ENCODE results near the gene DOCK8.

The DOCK8 gene

DNA sequence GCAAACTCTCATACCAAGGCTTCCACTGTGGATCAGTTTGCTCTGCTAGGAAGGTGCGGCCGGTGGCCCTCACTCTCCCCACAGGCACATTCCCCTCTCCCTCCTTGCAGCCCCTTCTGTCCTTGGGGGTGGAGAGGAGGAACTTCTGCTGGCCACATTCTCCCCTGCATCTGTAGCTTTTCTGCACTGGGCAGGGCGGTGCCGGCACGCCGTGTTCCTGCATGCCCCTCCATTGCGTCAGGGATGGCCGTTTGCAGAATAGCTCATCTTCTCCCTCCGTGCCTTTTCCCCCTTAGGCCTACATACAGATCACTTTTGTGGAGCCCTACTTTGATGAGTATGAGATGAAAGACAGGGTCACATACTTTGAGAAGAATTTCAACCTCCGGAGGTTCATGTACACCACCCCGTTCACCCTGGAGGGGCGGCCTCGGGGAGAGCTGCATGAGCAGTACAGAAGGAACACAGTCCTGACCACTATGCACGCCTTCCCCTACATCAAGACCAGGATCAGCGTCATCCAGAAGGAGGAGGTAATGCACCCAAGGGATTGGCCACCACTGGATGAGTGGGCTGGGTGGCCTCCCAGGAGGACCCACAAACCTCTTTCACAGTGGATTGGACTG, 231.5 kb downstream of the DOCK8 start:
- Histone ChIP-seq H3K27ac (ENCODE audit: low read depth, low read length) (no peak overlapping the region), H3K9ac (ENCODE audit: low read length in 5 of 5) (no peak overlapping the region), H3K9me3 (ENCODE audit: control insufficient read depth in 5 of 5, low read length in 5 of 5) (no peaks in the 10 kb centered on the region), H3K4me1 (ENCODE audit: control insufficient read depth in 5 of 5, insufficient read depth in 5 of 5, low read length in 5 of 5) (peaks cover 3 to 26% (median 8%) of the 10 kb centered on the region in 5 donors), H3K27me3 (ENCODE audit: control insufficient read depth in 5 of 5, insufficient read depth in 4 of 5, low read length in 5 of 5) (no peaks in the 10 kb centered on the region), H3K4me3 (ENCODE audit: low read depth in 1 of 5, low read length in 5 of 5) (no peak overlapping the region), H3K36me3 (ENCODE audit: control insufficient read depth in 5 of 5, insufficient read depth in 5 of 5, low read length in 5 of 5) (peaks cover 21 to 61% (median 26%) of the 10 kb centered on the region in 5 donors)

DNA sequence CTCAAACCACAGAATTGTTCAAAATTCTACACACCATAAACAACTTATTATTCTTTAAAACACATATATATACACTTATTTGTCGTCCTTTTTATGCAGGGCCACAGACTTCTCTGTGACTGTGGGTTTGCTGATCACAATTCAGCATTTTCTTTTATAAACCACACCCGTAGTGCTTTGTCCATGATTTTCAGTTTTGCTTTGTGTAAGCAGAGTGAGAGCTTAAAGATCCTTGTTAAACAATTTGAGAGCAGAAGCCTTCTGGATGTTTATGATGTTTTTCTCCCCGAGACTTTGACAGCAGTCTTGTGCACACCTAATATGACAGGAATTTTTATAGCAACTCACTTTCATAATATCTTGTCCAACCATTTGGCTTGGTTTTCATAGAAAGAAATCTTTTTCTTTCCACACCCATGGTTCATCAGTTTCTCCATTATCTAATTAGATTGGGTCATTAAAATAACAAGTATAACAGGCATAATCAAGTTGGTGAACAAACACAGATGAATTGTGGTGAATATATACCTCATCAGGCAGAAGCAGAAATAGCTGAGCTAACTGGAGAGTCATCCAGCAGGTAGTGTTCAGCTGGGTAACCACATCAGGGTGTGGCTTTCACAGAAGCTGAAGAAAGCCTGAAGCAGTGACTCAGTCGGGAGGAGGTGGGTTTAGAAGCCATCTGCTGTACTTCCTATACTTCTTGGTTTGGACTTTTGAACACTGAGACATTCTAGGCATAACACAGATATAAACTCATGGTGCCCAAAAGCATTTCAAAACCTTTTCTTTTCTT, 232.8 kb downstream of the DOCK8 start:
- Histone ChIP-seq H3K27me3 (ENCODE audit: control insufficient read depth in 5 of 5, insufficient read depth in 4 of 5, low read length in 5 of 5) (no peaks in the 10 kb centered on the region), H3K27ac (ENCODE audit: low read depth, low read length) (no peak overlapping the region), H3K4me3 (ENCODE audit: low read depth in 1 of 5, low read length in 5 of 5) (no peak overlapping the region), H3K36me3 (ENCODE audit: control insufficient read depth in 5 of 5, insufficient read depth in 5 of 5, low read length in 5 of 5) (peaks cover 21 to 62% (median 27%) of the 10 kb centered on the region in 5 donors), H3K4me1 (ENCODE audit: control insufficient read depth in 5 of 5, insufficient read depth in 5 of 5, low read length in 5 of 5) (peaks cover 2 to 24% (median 8%) of the 10 kb centered on the region in 5 donors), H3K9me3 (ENCODE audit: control insufficient read depth in 5 of 5, low read length in 5 of 5) (no peaks in the 10 kb centered on the region), H3K9ac (ENCODE audit: low read length in 5 of 5) (no peak overlapping the region)

DNA sequence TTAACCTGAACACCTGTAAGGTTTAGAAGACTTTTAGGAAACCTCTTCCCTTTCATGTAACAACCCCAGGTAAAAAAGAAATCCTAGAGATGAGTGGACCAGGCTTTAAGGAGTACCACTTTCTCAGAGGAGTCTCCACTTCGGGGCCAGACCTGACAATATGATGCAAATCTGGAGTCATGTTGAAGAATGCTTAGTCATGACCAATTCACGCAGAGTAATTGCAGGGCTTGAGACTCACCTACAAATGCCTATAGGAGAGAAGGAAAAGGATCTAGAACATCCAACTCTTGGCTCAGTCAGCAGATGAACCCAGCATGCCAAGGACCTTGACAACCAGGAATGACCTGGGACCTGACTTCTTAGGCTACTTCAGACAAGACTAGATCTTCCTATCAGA, 235.4 kb downstream of the DOCK8 start:
- Histone ChIP-seq H3K9me3 (ENCODE audit: control insufficient read depth in 5 of 5, low read length in 5 of 5) (no peaks in the 10 kb centered on the region), H3K36me3 (ENCODE audit: control insufficient read depth in 5 of 5, insufficient read depth in 5 of 5, low read length in 5 of 5) (peaks cover 13 to 52% (median 17%) of the 10 kb centered on the region in 5 donors), H3K4me3 (ENCODE audit: low read depth in 1 of 5, low read length in 5 of 5) (no peak overlapping the region), H3K9ac (ENCODE audit: low read length in 5 of 5) (no peak overlapping the region), H3K27me3 (ENCODE audit: control insufficient read depth in 5 of 5, insufficient read depth in 4 of 5, low read length in 5 of 5) (no peaks in the 10 kb centered on the region), H3K4me1 (ENCODE audit: control insufficient read depth in 5 of 5, insufficient read depth in 5 of 5, low read length in 5 of 5) (peaks cover 0 to 8% (median 1%) of the 10 kb centered on the region in 5 donors), H3K27ac (ENCODE audit: low read depth, low read length) (no peak overlapping the region)

DNA sequence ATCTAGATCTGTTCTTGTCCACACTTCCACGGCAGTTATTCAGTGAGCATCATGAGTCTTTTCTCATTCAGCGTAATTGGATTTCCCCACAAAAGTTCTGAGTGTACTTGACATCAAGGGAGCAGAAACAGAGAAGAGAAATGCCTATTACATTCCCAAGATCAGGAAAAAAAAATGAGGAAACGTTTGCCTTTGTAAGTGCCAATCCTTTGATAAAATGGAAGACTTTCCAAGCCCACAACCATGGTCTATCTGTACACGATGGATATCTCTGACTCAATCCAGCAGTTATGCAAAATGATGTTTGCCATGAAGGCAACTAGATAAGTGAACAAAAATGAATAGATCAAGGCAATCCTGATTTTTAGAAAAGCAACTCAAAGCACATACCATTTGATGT, 235.9 kb downstream of the DOCK8 start:
- H3K4me3 ChIP-seq (ENCODE audit: low read depth in 1 of 5, low read length in 5 of 5) = no peak overlapping the region
- no peaks in the 10 kb centered on the region for H3K27me3 ChIP-seq (ENCODE audit: control insufficient read depth in 5 of 5, insufficient read depth in 4 of 5, low read length in 5 of 5)
- H3K9ac ChIP-seq (ENCODE audit: low read length in 5 of 5) = no peak overlapping the region
- H3K36me3 ChIP-seq (ENCODE audit: control insufficient read depth in 5 of 5, insufficient read depth in 5 of 5, low read length in 5 of 5) = peaks cover 13 to 51% (median 17%) of the 10 kb centered on the region in 5 donors
- peaks cover 0 to 3% (median 0%) of the 10 kb centered on the region in 5 donors for H3K4me1 ChIP-seq (ENCODE audit: control insufficient read depth in 5 of 5, insufficient read depth in 5 of 5, low read length in 5 of 5)
- no peaks in the 10 kb centered on the region for H3K9me3 ChIP-seq (ENCODE audit: control insufficient read depth in 5 of 5, low read length in 5 of 5)
- H3K27ac ChIP-seq (ENCODE audit: low read depth, low read length) = no peak overlapping the region

DNA sequence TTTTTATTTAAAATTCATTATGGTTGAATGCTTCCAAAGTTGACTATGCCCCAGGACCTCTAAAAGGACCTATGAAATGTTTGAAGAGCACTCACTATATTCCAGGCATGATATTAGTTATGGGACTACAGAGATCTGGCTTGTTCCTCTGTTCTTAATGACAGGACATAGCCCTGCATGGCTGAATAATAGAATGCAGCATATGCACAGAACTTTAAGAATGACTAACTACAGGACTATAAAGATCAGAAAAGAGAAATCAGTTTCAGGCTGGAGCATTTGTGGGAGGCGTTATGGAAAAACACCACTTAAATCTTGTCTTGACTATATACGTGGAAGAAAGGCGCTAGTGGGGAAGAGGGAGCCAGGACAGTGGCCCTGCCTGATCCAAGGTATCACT, 239.2 kb downstream of the DOCK8 start:
- no peaks in the 10 kb centered on the region for H3K9me3 ChIP-seq (ENCODE audit: control insufficient read depth in 5 of 5, low read length in 5 of 5)
- H3K27me3 ChIP-seq (ENCODE audit: control insufficient read depth in 5 of 5, insufficient read depth in 4 of 5, low read length in 5 of 5) = no peaks in the 10 kb centered on the region
- no peak overlapping the region for H3K27ac ChIP-seq (ENCODE audit: low read depth, low read length)
- H3K4me3 ChIP-seq (ENCODE audit: low read depth in 1 of 5, low read length in 5 of 5) = no peak overlapping the region
- no peaks in the 10 kb centered on the region for H3K4me1 ChIP-seq (ENCODE audit: control insufficient read depth in 5 of 5, insufficient read depth in 5 of 5, low read length in 5 of 5)
- H3K9ac ChIP-seq (ENCODE audit: low read length in 5 of 5) = no peak overlapping the region
- peaks cover 13 to 55% (median 17%) of the 10 kb centered on the region in 5 donors for H3K36me3 ChIP-seq (ENCODE audit: control insufficient read depth in 5 of 5, insufficient read depth in 5 of 5, low read length in 5 of 5)

DNA sequence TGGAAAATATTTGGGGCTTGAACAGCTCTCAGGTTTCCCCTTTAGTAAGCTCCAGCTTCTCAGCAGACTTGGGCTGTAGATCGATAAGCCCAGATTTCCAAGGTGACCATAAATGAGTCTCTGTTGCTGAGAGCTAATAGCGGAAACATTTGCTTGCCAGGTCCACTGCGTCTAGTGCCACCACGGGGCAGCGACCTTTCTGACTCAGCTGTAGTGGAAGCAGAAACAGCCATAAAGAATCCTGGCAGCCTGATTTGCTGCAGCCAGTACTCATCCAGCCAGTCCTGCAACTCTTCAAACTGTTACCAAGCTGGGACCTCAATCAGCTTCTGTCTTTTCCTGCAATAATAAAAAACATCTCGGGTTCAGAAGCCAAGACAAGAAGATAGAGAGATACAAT, 241.7 kb downstream of the DOCK8 start:
- Histone ChIP-seq H3K9me3 (ENCODE audit: control insufficient read depth in 5 of 5, low read length in 5 of 5) (no peaks in the 10 kb centered on the region), H3K4me3 (ENCODE audit: low read depth in 1 of 5, low read length in 5 of 5) (no peak overlapping the region), H3K36me3 (ENCODE audit: control insufficient read depth in 5 of 5, insufficient read depth in 5 of 5, low read length in 5 of 5) (peaks cover 4 to 41% (median 9%) of the 10 kb centered on the region in 5 donors), H3K9ac (ENCODE audit: low read length in 5 of 5) (no peak overlapping the region), H3K4me1 (ENCODE audit: control insufficient read depth in 5 of 5, insufficient read depth in 5 of 5, low read length in 5 of 5) (no peaks in the 10 kb centered on the region), H3K27me3 (ENCODE audit: control insufficient read depth in 5 of 5, insufficient read depth in 4 of 5, low read length in 5 of 5) (no peaks in the 10 kb centered on the region), H3K27ac (ENCODE audit: low read depth, low read length) (no peak overlapping the region)

DNA sequence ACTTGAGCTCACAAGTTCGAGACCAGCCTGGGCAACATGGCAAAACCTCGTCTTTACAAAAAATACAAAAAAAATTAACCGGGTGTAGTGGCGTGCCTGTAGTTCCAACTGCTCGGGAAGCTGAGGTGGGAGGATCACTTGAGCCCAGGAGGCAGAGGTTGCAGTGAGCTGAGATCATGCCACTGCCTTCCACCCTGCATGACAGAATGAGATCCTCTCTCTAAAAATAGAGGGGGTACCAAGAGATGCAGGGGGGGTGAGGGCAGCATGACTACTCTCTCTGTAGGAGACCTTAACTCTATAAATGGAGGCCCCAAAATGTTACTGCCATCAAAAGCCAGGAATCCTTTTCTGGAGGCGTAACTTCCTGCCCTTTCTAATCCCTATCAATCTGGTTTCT, 243.9 kb downstream of the DOCK8 start:
- Histone ChIP-seq H3K27ac (ENCODE audit: low read depth, low read length) (no peak overlapping the region), H3K4me1 (ENCODE audit: control insufficient read depth in 5 of 5, insufficient read depth in 5 of 5, low read length in 5 of 5) (no peaks in the 10 kb centered on the region), H3K9me3 (ENCODE audit: control insufficient read depth in 5 of 5, low read length in 5 of 5) (no peaks in the 10 kb centered on the region), H3K4me3 (ENCODE audit: low read depth in 1 of 5, low read length in 5 of 5) (no peak overlapping the region), H3K9ac (ENCODE audit: low read length in 5 of 5) (no peak overlapping the region), H3K36me3 (ENCODE audit: control insufficient read depth in 5 of 5, insufficient read depth in 5 of 5, low read length in 5 of 5) (peaks cover 0 to 31% (median 3%) of the 10 kb centered on the region in 5 donors), H3K27me3 (ENCODE audit: control insufficient read depth in 5 of 5, insufficient read depth in 4 of 5, low read length in 5 of 5) (no peaks in the 10 kb centered on the region)

DNA sequence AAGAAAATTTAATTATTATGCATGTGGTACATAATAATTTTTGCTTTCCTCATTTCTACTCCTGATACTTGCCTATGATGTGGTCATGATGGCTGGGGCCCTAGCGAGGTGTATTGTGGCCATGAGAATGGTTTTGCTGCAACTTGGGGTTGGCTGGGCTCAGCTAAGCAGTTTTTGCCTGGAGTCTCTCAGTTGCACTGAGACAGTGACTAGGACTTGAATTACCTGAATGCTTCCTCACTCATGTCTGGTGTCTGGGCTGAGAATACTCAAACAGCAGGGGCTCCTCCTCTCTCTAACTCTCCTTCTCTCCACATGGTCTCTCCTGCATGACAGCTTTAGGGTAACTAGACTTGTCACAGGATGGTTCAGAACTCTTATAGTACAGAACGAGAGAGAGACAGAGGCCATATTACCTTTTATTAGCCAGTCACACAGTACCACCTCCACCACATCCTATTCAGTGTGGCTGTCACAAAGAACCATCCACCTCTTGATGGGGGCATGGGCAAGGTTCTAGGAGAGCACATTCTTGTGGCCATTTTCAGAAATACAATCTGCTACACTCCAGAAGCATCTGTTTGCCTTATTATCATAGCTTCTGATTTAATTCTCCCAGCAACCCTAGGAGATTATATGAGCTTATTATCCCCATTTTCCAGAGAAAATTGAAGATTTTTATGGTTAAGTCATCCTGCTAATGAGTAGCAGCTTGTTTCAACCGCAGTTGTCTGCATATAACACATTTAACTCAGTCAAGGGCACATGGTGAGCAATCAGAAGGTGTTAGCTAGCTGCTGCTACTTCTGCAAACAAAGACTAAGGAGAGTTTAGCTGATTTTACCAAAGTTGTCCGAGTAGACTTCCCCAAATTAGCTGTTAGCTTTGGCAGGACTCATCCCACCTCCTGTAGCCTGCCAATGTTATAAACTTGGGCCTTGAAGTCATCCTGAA, 245.1 kb downstream of the DOCK8 start:
- Histone ChIP-seq H3K36me3 (ENCODE audit: control insufficient read depth in 5 of 5, insufficient read depth in 5 of 5, low read length in 5 of 5) (peaks cover 0 to 34% (median 6%) of the 10 kb centered on the region in 5 donors), H3K9me3 (ENCODE audit: control insufficient read depth in 5 of 5, low read length in 5 of 5) (no peaks in the 10 kb centered on the region), H3K9ac (ENCODE audit: low read length in 5 of 5) (no peak overlapping the region), H3K4me3 (ENCODE audit: low read depth in 1 of 5, low read length in 5 of 5) (no peak overlapping the region), H3K4me1 (ENCODE audit: control insufficient read depth in 5 of 5, insufficient read depth in 5 of 5, low read length in 5 of 5) (no peaks in the 10 kb centered on the region), H3K27me3 (ENCODE audit: control insufficient read depth in 5 of 5, insufficient read depth in 4 of 5, low read length in 5 of 5) (no peaks in the 10 kb centered on the region), H3K27ac (ENCODE audit: low read depth, low read length) (no peak overlapping the region)

DNA sequence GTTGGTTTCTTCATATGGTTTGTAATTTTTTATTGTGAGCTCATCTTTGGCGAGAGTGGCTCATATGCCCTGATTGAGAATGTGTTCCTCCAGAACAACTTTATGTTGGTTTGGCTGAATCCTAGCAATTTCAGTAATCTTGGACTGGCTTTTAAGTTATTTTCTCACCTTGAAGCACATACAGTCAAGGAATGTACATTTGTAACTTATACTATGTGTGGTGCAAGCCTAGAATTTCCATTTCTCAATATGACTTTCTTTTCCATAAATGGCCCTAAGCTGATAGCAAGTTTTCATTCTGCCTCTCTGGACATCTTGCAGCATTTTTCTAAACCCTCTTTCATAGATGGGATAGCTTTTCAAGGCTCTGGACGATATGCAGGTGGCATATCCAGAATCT, 247.5 kb downstream of the DOCK8 start:
- H3K27ac ChIP-seq (ENCODE audit: low read depth, low read length) = no peak overlapping the region
- H3K4me3 ChIP-seq (ENCODE audit: low read depth in 1 of 5, low read length in 5 of 5) = no peak overlapping the region
- H3K27me3 ChIP-seq (ENCODE audit: control insufficient read depth in 5 of 5, insufficient read depth in 4 of 5, low read length in 5 of 5) = no peaks in the 10 kb centered on the region
- no peaks in the 10 kb centered on the region for H3K9me3 ChIP-seq (ENCODE audit: control insufficient read depth in 5 of 5, low read length in 5 of 5)
- peaks cover 0 to 26% (median 7%) of the 10 kb centered on the region in 5 donors for H3K36me3 ChIP-seq (ENCODE audit: control insufficient read depth in 5 of 5, insufficient read depth in 5 of 5, low read length in 5 of 5)
- H3K9ac ChIP-seq (ENCODE audit: low read length in 5 of 5) = no peak overlapping the region
- H3K4me1 ChIP-seq (ENCODE audit: control insufficient read depth in 5 of 5, insufficient read depth in 5 of 5, low read length in 5 of 5) = peaks cover 0 to 7% (median 5%) of the 10 kb centered on the region in 5 donors
